Endothelial cell of hepatic sinusoid (primary cell): ENCODE data around the gene FZD2.
"Not testable (repeated sequence)": the region's sequence is repeated elsewhere in the genome, so short reads cannot be mapped to it uniquely, and the experiment has no call there.

Source experiments
- in situ Hi-C: cut with HindIII; loops from 2 replicates; pipeline ENCODE4 v1.10.0; 2017; ENCODE audit warnings: low sequenced_read_pairs

The FZD2 gene

GRCh38 chr17:44543905-44544523 lies 13.3 kb upstream of the FZD2 start:
- in situ Hi-C loops: loop anchor here (5.0 kb wide), 1 partner anchor 83 kb away; no protein-coding TSS in a partner anchor

- in situ Hi-C loops: no loop called here
Observed at GRCh38 chr17:44546671-44547606, 10.3 kb upstream of the FZD2 start.

- in situ Hi-C loops: no loop called here
Observed at GRCh38 chr17:44547625-44548267, 9.5 kb upstream of the FZD2 start.

- in situ Hi-C loops: no loop called here
Observed at GRCh38 chr17:44548376-44549230, 8.7 kb upstream of the FZD2 start.

- in situ Hi-C loops: no loop called here
Observed at GRCh38 chr17:44549686-44550085, 7.6 kb upstream of the FZD2 start.

GRCh38 chr17:44552361-44552760 lies 4.9 kb upstream of the FZD2 start:
- in situ Hi-C loops: no loop called here

GRCh38 chr17:44555099-44555498 lies 2.2 kb upstream of the FZD2 start:
- in situ Hi-C loops: no loop called here

- in situ Hi-C loops: no loop called here
Observed at GRCh38 chr17:44556166-44556831, 985 bp upstream of the FZD2 start.

- in situ Hi-C loops: no loop called here
Observed at GRCh38 chr17:44557651-44558285, 484 bp downstream of the FZD2 start.

GRCh38 chr17:44558334-44558709 lies 1.0 kb downstream of the FZD2 start:
- in situ Hi-C loops: no loop called here

GRCh38 chr17:44558710-44559633 lies 1.7 kb downstream of the FZD2 start:
- in situ Hi-C loops: no loop called here

GRCh38 chr17:44559634-44560554 lies 2.6 kb downstream of the FZD2 start:
- in situ Hi-C loops: no loop called here

- in situ Hi-C loops: no loop called here
Observed at GRCh38 chr17:44561237-44561623, 3.9 kb downstream of the FZD2 start.

GRCh38 chr17:44564429-44564828 lies 7.1 kb downstream of the FZD2 start:
- in situ Hi-C loops: no loop called here

GRCh38 chr17:44565866-44566443 lies 8.7 kb downstream of the FZD2 start:
- in situ Hi-C loops: no loop called here

- in situ Hi-C loops: not testable (repeated sequence)
Observed at GRCh38 chr17:44568311-44568944, 11.1 kb downstream of the FZD2 start.
